ENCODE data around the gene PKNOX2. TPM values are rescaled to one million over a fixed set of nuclear protein-coding genes. Genes with fewer than 3 reads are reported as not detected.

The PKNOX2 gene
- total RNA-seq, 1 donor from 2014 or later = 0.63 TPM

- ATAC-seq = no peak
Measured at GRCh38 chr11:125332821-125333220, 168.3 kb downstream of the PKNOX2 start.

DNA sequence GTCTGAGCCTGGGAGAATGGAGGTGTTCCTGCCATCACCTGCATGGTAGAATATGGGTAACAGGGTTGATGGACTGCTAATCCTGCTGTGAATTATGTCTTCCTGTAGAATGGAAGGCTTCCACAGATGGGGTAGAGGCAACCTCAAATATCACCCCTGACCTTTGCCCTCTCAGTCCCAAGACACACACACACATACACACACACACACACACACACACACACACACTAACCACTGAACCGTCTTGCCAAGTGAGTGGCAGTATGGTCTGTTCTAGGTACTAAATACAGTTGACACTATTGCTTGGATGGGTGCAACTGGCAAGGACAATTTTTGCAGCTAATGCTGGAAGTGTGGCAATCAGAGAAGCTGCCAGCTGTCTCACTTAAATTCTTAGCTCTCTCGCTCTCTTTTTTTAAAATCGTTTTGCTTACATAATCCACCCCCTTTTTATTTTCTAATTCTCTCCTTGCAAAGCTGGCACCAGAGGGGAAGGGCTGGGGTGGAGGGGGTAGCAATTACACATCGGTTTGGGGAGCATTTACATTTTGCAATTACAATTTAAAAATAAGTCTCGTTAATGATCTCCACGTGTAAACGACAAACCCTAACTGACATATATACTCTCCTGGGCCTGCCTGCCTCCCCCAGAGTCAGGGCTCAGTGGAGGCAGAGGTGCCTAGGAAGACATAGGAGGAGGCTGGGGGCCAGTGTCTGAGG is 169.0 kb downstream of the PKNOX2 start:
- no peak for ATAC-seq
- DNase-seq (ENCODE audit: low spot score) = no peak

More at GRCh38 chr11:125332821-125333220, 168.3 kb downstream of the PKNOX2 start:
- DNase-seq (ENCODE audit: low spot score) = no peak

DNA sequence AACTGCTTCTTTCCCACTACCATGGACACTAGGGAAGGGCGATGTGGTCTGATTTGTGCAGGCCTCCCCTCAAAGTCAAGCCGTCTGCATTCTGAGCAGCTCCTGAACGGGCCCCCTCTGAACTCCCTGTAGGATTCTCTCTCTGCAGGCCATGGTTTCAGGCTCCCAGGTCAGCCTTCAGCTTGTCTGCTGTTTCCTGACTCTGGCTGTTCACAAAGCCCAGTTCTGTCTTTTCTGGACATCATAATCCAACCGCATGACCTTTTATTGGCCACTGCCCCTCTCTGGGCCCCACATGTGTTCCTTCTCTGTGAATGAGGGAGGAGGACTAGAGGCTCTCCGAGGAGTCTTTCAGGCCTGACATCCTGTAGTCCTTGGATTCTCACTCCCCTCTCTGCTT is 170.6 kb downstream of the PKNOX2 start:
- DNase-seq (ENCODE audit: low spot score) (no peak), ATAC-seq (no peak)

DNA sequence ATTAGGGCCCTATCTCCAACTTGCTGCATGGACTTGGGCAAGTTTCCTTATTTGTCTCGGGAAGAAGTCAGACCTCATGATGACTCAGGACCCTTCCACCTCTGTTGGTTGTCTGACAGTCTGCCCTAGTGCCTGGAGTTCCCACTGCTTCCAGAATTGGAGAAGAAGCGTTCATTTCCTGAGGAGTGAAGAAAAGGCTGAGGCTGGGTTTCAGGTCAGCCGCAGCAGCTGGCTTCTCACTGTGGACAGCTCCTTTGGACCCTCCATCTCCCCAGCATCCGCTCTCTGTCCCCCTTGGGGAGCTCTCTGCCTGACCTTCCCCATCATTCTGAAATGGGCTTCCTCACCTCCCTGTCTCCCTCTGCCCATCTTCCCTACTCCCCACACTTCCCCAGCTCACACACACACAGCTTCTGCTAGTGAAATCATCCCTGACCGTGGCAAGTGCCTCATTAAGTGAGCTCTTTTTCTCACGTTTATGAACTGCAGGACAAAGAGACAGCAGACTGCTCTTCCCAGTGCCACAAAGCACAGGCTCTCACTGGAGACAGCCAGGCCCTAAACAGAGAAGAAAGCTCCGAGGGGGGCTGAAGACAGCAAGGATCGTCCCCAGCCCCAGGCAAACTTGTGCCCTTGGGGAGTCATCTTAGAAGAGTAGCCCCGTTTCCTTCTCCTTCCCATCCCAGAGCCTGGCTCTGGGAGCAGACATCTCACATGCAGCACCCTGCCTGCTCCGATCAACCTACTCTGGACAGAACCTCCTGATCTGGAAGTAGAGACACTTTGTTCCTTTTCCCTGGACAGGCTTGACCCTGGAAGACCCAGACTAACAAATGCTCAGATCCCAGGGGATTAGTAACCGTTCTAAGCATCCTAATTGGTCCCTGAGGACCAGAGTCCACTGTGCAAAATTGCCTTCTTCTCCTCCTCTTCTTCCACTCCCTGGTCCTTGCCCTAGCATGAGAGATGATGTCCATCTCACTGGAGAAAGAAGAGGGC is 173.6 kb downstream of the PKNOX2 start:
- DNase-seq (ENCODE audit: low spot score) (no peak), ATAC-seq (no peak)

DNA sequence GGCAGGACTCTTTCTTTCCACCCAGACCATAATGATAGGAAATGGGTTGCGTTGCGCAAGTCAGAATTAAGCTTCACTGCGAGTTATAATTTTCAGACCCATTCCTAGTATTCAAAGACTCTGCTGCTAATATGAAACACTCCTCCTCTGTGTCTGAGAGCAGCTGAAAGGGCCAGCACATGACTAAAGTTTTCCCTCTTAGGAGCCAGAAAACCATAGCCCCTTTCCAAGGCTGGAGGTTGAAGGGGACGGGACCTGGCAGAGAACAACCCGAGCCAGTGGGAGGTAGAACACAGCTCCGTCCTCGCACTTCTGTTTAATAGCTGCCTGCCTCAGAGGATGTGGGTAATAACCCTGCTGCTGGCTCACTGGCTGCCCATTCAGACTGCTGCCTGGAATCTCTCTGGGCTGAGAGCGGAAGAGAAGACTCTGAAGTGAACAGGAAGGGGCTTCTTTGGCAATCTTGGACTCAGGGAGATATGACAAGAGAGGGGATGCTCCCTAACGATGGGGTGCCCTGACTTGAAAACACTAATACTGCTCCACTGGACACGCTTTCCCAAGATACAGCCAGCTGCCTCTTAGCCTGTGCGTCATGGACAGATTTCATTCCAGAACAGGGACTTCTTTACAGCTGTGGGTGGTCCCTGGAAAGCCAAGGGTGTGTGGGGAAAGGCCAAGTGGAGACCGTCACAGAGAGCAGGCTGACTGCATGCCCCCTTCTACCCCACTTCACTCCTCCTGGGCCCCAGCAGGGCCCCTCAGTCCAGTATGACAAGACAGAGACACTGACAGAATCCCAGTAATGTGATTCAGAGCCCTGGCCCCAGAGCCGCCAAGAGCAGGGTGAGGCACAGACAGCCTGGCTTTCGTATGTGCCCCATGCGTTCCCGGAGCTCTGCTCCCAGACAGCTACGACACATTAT is 174.6 kb downstream of the PKNOX2 start:
- no peak for DNase-seq (ENCODE audit: low spot score)
- no peak for ATAC-seq

- DNase-seq (ENCODE audit: low spot score) (no peak), ATAC-seq (no peak)
Measured at GRCh38 chr11:125341676-125342075, 177.1 kb downstream of the PKNOX2 start.

DNA sequence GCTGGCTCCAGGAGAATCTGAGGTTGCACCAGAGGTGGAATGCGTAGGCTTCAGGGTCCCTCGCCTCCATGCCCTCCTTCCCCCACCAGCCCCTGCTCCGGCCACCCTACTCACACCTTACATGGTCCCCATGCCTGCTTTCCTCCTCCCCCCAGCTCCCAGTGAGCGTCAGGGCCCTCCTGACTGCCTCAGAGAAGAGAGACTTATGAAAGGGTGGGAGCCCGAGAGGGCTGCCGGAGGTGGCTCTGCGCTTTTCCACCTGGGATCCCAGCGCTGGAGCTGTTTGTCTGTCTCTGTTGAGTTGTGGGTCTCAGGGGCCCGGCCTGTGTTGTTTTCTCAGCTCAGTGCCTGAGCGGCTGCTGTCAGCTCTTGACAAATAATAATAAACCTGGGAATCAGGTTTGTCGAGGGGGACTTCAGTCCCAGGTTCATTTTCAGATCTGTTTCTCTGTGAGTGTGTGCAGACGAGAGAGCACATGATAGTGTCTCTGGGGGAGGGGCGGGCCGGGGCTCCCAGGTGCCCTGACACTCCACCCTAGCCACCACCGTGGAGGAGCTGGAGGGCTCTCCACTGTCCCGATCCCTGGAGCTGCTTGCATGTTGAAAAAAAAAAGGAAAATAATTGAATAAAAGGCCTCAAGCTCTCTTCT is 177.9 kb downstream of the PKNOX2 start:
- DNase-seq (ENCODE audit: low spot score) (no peak), ATAC-seq (no peak)

DNA sequence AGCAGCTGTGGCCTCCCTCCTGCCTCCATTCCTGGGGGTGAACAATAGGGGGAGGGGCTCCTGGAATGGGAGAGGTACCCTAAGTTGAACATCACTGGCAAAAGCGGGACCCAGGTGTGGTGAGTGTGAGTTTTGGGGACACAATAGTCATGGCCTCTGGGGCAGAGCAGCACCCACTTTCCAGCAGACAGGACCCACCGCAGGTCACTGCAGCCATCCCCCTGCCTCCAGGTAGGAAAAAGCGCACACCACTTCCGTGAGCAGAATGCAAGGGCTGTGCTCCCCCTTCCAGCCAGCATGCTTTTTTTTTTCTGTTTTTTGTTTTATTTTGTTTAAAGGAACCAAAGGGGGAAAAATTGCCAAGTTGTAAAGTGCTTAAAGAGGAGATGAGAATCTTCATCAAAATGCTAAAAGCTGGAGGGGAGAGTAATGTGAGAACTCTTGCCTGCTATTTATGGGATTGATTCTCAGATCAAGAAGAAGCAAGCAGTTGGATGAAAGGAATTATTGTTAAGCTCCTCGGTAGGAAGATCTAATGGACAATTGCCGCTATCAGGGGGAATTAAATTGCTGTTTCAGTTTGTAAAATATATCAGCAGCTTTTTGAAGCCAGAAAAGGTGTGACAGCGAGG is 178.7 kb downstream of the PKNOX2 start:
- no peak for ATAC-seq
- no peak for DNase-seq (ENCODE audit: low spot score)

DNA sequence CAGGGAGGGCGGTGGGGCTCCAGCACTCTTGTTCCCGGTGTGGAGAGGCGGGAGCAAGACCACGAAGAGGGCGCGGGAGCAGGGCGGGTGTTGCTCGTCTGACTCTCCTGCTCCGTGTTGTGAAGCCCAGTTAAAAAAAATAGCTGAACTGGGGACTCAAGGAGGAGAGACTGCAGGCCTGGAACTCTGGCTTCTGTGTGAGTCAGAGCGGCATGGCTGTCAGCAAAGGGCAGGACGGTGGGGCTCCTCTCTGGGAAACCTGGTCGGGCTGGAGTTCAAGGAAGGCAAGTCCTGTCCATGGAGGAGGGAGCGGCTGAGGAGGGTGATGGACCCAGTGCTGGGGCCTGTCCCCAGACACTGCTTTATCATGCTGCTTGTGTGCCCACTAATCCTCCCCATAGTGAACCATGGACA is 179.2 kb downstream of the PKNOX2 start:
- no peak for ATAC-seq
- no peak for DNase-seq (ENCODE audit: low spot score)

DNA sequence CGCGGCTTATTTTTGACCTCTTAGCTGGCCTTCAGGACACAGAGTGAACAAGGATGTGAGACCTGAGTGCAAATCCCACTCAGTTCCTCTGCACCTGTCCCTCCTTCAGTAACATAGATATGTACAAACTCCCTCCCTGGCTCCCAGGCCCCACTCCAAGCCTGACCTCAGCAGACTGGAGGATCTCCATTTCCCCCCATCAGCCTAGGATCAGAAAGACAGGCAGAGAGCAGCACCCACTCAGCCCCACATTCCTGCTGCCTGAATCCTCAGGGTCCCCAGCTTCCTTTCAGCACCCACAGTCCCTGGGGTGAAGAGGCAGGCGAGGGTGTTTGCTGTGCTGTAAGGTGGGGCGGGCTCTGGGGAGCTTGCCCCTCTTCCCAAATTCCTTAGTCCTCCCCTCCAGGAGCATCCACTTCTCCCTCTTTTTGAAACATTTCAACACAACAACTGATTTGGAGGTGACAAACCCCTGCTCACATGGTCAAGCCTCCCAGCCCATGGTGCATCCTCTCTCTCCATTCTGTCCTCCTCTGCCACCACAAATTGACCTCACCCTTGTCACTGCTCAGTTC is 180.4 kb downstream of the PKNOX2 start:
- ATAC-seq (no peak), DNase-seq (ENCODE audit: low spot score) (no peak)

GRCh38 chr11:125345421-125346178 is 181.0 kb downstream of the PKNOX2 start:
- ATAC-seq (peak; percentile 88), DNase-seq (ENCODE audit: low spot score) (peak; percentile 78)

- ATAC-seq (no peak), DNase-seq (ENCODE audit: low spot score) (no peak)
Measured at GRCh38 chr11:125346179-125346530, 181.6 kb downstream of the PKNOX2 start.

DNA sequence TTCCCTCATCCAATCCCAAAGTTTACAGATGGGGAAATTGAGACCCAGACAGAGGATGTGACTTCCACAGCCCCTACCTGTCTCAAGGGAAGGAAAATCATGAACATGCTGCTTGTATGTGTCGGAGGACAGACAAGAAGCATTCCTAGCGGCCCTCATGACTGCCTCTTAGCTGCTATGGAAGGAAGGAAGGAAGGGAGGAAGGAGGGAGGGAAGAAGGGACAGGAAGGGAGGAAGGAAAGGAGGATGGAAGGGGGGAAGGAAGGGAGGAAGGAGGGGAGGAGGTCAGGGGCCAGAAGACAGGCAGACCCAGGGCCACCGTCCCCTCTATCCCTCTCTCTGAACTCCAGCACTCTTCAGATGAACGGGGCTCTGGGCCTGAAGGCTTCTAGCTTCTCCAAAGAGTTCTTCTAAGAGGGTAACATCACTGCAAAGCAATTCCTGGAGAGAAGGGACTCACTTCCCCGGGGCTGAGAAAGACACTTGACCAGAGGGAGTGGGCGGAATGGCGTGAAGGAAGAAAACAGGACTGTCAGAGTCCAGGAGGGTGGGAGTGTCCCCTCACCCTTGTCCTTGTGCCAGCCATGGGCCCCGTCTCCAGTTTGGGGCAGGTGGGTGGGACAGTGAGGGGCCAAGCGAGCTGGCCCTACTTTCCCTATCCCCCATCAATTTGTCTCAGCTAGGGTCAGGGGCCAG is 182.2 kb downstream of the PKNOX2 start:
- ATAC-seq (no peak), DNase-seq (ENCODE audit: low spot score) (no peak)

DNA sequence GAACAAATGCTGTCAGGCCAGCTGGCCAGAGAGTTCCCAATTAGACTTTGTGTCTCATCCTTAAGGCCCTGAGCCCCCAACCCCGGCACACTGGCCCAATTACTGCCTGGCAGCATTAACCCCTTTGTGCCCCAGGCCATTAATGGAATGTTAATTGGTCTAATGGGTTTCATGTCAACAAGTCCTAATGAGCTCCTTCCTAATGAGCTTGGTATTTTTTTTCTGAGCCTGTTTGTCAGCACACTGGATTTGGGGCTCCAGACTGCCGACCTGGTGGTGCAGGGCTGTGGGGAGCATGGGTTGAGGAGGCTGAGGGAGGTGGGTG is 182.7 kb downstream of the PKNOX2 start:
- DNase-seq (ENCODE audit: low spot score) (no peak), ATAC-seq (no peak)

- DNase-seq (ENCODE audit: low spot score) = no peak
- no peak for ATAC-seq
Measured at GRCh38 chr11:125348141-125348651, 183.6 kb downstream of the PKNOX2 start.

- DNase-seq (ENCODE audit: low spot score) (peak; percentile 68), ATAC-seq (peak; percentile 88)
Measured at GRCh38 chr11:125348674-125349309, 184.2 kb downstream of the PKNOX2 start.

DNA sequence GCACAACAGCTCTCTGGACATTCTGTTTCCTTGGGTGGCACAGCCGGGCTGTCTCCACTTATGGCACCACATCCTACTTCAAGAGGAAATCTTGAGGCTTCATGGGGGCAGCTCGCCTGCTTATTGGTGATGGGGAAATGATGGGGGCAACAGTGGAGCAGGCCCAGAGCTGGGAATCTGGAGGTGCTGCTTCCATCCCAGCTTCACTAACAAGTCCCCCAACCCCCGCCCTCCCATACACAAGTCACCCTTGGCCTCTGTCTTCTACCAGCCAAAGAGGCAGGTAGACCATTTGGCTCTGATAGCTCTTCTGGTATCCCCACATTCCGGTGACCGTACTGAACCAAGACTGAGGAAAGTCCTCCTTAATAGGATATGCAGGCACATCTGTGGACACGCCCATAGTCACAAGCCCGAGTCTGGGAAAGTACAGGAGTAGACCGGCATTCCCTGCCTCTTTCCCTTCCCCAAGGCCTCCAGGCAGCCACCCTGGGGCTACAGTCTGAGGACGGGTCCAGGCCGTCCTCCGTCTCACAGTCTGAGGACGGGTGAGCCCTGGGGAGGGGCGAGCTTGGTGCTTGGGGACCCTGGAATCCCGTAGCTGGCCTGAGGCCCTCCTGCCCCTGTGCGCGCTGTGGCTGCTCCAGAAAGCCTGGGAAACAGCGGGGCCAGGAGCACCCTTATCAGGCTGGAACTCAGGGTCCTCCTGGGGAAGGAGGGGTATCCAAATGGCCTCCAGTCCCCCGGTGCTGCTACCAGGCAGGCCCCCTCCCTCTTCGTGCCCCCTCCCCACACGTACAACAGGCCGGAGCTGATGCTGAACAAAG is 185.9 kb downstream of the PKNOX2 start:
- no peak for DNase-seq (ENCODE audit: low spot score)

More for the DNA sequence above, 185.9 kb downstream of the PKNOX2 start:
- ATAC-seq = no peak

Measured in left lobe of liver (tissue), 2 donors.